CD4-positive, CD25-positive, alpha-beta regulatory T cell (primary cell): ENCODE results near the gene POLR2J. TPM values are rescaled to one million over a fixed set of nuclear protein-coding genes. Genes with fewer than 3 reads are reported as not detected.
A peak's percentile ranks its signal among the peaks of the same experiment; 100 is the strongest.
"Not testable (repeated sequence)": the region's sequence is repeated elsewhere in the genome, so short reads cannot be mapped to it uniquely, and the experiment has no call there.

ENCODE experiments used
- ATAC-seq, 2 donors: fragments of 150-1000 bp; cut with Tn5 transposase; one replicate each; pipeline ENCODE4 v1.10.0; 2021; ENCODE audit warnings: low read depth in 2 of 2, moderate number of reproducible peaks in 2 of 2, moderate library complexity in 1 of 2
- DNase-seq, 3 donors: peaks; one replicate each; pipeline versions ENCODE4 v3.0.0 to v3.0.0-alpha.2; 2012 to 2022; ENCODE audit warnings: mixed read lengths in 1 of 3
- H3K27ac ChIP-seq: one replicate; pipeline ENCODE4 v1.7.0; 2013; ENCODE audit warnings: mild to moderate bottlenecking, low read length; ENCODE audit not compliant: insufficient read depth, poor library complexity, severe bottlenecking
- H3K27me3 ChIP-seq: one replicate; pipeline ENCODE4 v1.7.0; 2013; ENCODE audit warnings: low read length; ENCODE audit not compliant: control insufficient read depth, insufficient read depth
- H3K36me3 ChIP-seq: one replicate; pipeline ENCODE4 v1.7.0; 2013; ENCODE audit warnings: mild to moderate bottlenecking, low read length, moderate library complexity; ENCODE audit not compliant: control insufficient read depth, insufficient read depth
- H3K4me1 ChIP-seq: 2 replicates; pipeline ENCODE4 v1.7.0; 2013; ENCODE audit warnings: mild to moderate bottlenecking, low read length; ENCODE audit not compliant: insufficient read depth, control insufficient read depth, poor library complexity, severe bottlenecking
- H3K4me3 ChIP-seq: one replicate; pipeline ENCODE4 v1.7.0; 2013; ENCODE audit warnings: low read depth, mild to moderate bottlenecking, low read length, moderate library complexity
- H3K9me3 ChIP-seq, 2 experiments: 1 replicate in 1 of 2; 2 replicates in 1 of 2; pipeline ENCODE4 v1.7.0; 2013; ENCODE audit warnings: low read length in 2 of 2, mild to moderate bottlenecking in 1 of 2, moderate library complexity in 1 of 2; ENCODE audit not compliant: control insufficient read depth in 2 of 2
- H3K27ac Mint-ChIP-seq, 3 donors: one replicate each; pipeline ENCODE4 v1.8.0; 2020 to 2022; ENCODE audit warnings: mild to moderate bottlenecking in 3 of 3, mixed read lengths in 3 of 3, moderate library complexity in 2 of 3
- H3K27me3 Mint-ChIP-seq: one replicate; pipeline ENCODE4 v1.8.0; 2022; ENCODE audit warnings: mild to moderate bottlenecking, mixed read lengths
- H3K36me3 Mint-ChIP-seq: one replicate; pipeline ENCODE4 v1.8.0; 2020; ENCODE audit warnings: mixed read lengths
- H3K4me1 Mint-ChIP-seq, 4 donors: one replicate each; pipeline ENCODE4 v1.8.0; 2020 to 2022; ENCODE audit warnings: mixed read lengths in 4 of 4, mild to moderate bottlenecking in 1 of 4
- H3K4me3 Mint-ChIP-seq, 4 donors: one replicate each; pipeline ENCODE4 v1.8.0; 2020 to 2022; ENCODE audit warnings: mild to moderate bottlenecking in 4 of 4, mixed read lengths in 4 of 4, moderate library complexity in 3 of 4
- H3K9me3 Mint-ChIP-seq, 7 donors: one replicate each; pipeline ENCODE4 v1.8.0; 2020 to 2022; ENCODE audit warnings: mixed read lengths in 7 of 7, mild to moderate bottlenecking in 3 of 7, moderate library complexity in 2 of 7
- polyA plus RNA-seq, 4 donors: library from polyadenylated mRNA; unstranded; fragments of 300-500 nt; fragmentation: Illumina TruSeq; gene quantifications; one replicate each; pipeline ENCODE4 v1.2.3, GENCODE V29; 2021
- total RNA-seq: library from RNA; stranded (reverse); gene quantifications from one replicate; pipeline ENCODE4 v1.2.3, GENCODE V29; 2022

The POLR2J gene
- total and polyA plus RNA-seq, 5 donors from 2014 or later: 39.1 to 109 (median 104) TPM

DNA sequence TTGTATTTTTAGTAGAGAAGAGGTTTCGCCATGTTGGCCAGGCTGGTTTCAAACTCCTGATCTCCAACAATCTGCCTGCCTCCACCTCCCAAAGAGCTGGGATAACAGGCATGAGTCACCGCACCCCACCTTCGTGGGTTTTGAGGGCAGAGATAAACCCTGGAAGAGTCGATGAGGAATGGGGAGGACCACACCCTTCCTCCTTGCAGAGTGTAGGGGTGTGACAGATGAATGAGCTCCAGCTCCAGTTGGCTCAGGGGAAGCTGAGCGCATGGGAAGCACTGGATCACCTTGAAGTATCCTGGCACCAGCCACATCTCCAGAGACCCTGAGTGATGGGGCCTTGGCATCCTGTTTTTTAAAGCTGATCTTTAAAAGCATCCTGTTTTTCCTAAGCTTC, 5.6 kb upstream of the POLR2J start:
- not testable (repeated sequence) for H3K36me3 Mint-ChIP-seq, H3K4me1 Mint-ChIP-seq, H3K9me3 ChIP-seq, H3K36me3 ChIP-seq, H3K9me3 Mint-ChIP-seq, H3K4me3 Mint-ChIP-seq, ATAC-seq, H3K4me1 ChIP-seq, H3K27ac ChIP-seq, H3K27me3 ChIP-seq, H3K27ac Mint-ChIP-seq, H3K4me3 ChIP-seq, DNase-seq, H3K27me3 Mint-ChIP-seq

DNA sequence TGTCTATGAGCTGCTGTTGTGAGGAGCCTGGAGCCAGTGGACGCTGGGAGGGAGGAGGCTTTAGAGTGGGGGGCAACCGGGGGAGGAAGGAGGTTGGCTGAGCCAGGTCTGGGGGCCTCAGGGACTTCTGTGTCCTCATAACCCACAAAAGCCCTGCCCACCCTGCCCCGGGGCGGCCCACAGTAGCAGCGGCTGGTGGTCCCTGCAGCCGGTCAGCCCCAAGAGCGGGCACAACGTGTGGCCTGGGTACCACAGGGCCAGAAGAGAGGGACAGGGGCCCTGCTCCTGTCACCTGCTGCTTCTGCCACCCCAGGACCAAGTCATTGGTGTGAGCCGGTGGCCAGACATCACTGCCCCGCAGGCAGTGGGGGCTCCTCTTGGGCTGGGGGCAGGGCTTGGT, 3.2 kb upstream of the POLR2J start:
- not testable (repeated sequence) for H3K4me3 ChIP-seq, H3K36me3 Mint-ChIP-seq, H3K27ac ChIP-seq, H3K9me3 Mint-ChIP-seq, H3K27me3 ChIP-seq, H3K4me1 ChIP-seq, ATAC-seq, H3K4me1 Mint-ChIP-seq, H3K27ac Mint-ChIP-seq, H3K36me3 ChIP-seq, H3K27me3 Mint-ChIP-seq, H3K4me3 Mint-ChIP-seq, DNase-seq, H3K9me3 ChIP-seq

DNA sequence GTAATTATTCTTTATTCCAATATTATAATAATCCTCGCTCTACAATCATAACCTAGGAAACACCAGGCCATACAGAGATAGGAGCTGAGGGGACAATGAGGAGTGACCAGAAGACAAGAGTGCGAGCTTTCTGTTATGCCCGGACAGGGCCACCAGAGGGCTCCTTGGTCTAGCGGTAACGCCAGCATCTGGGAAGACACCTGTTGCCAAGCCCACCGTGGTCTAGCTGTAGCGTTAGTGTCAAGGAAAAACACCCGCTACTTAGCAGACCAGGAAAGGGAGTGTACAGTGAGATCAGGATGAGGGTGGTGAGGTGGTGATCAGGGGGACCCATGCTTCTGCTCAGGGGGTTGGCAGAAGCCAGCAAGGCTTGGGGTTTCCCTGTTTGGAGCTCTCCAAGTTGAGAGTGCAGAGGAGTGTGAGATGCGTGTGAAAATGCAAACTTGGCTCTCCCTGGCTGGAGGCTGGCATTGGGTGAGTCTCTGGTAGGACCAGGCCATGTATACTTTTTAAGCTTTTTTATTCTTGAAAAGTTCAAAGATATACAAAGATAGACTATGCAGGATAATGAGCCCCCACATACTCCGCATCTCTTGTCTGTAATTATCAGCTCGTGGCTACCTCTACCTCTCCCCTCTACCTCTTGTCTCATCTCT, 1.4 kb upstream of the POLR2J start:
- not testable (repeated sequence) for ATAC-seq, H3K27ac ChIP-seq, H3K36me3 Mint-ChIP-seq, H3K9me3 Mint-ChIP-seq, H3K4me1 Mint-ChIP-seq, DNase-seq, H3K4me3 ChIP-seq, H3K9me3 ChIP-seq, H3K27me3 Mint-ChIP-seq, H3K36me3 ChIP-seq, H3K4me1 ChIP-seq, H3K4me3 Mint-ChIP-seq, H3K27me3 ChIP-seq
- H3K27ac Mint-ChIP-seq: peak overlapping the region in 1 of 3 donors; percentile 96

DNA sequence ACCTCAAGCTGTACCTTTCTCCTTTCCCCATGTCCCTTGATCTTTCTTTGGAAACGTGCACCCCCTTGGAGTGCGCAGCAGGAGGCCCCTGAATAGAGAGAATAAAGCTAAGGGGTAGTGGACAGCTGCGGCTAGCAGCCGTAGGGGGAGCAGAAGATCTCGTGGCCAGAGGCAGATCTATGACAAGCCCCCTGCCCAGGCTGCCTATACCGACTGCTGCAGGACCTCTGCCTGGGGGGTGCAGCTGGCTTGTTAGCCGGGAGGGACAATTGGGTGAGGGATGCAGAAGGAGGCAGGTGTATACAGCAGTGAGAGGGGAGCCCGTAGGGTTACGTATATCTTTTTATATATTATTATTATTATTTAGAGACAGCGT, 475 bp upstream of the POLR2J start:
- H3K27me3 ChIP-seq, H3K27ac ChIP-seq, H3K27ac Mint-ChIP-seq, H3K36me3 ChIP-seq, H3K4me3 ChIP-seq, DNase-seq, H3K27me3 Mint-ChIP-seq, H3K9me3 ChIP-seq, H3K9me3 Mint-ChIP-seq, H3K36me3 Mint-ChIP-seq, H3K4me1 ChIP-seq, H3K4me1 Mint-ChIP-seq: not testable (repeated sequence)
- H3K4me3 Mint-ChIP-seq: peak overlapping the region in 1 of 4 donors; percentile 98
- peak in 1 of 2 donors; percentile 5 for ATAC-seq

DNA sequence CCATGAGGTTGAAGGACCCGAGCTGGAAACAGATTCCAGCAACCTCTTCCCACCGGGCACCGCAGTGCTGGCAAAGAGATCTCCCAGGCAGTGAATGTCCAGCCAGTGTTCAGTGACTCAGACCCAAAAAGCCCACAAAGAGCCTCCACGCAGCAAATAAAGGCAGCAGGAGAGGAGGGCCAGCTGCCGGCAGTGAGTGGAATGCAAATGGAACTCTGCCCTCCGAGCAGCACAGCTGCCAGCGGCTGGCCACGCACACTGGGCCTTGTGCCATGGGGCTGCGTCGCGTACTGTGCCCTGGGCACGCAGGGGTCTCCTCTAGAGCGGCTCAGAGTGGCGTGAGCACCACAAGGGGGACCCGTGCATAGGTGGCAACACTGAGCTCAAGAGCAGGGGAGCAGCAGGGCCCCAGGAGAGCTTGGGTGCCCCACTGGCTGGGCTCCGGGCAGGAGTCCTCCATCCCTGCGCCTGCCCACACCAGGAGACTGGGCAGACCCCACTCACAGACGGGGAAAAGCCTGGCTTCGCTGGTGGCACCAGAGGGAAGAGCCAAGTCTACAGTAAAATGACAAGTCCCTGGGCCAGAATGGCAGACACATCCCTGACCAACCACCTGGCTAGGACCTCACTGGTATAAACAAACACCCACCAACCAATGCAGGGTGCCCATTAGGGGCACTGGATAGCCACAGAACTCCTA, 3.8 kb downstream of the POLR2J start:
- not testable (repeated sequence) for H3K9me3 Mint-ChIP-seq, ATAC-seq, H3K4me3 ChIP-seq, H3K27me3 Mint-ChIP-seq, DNase-seq, H3K27me3 ChIP-seq, H3K27ac ChIP-seq, H3K9me3 ChIP-seq, H3K4me3 Mint-ChIP-seq, H3K4me1 ChIP-seq, H3K36me3 Mint-ChIP-seq, H3K4me1 Mint-ChIP-seq, H3K27ac Mint-ChIP-seq
- peaks cover 17% of the 10 kb centered on the region for H3K36me3 ChIP-seq

DNA sequence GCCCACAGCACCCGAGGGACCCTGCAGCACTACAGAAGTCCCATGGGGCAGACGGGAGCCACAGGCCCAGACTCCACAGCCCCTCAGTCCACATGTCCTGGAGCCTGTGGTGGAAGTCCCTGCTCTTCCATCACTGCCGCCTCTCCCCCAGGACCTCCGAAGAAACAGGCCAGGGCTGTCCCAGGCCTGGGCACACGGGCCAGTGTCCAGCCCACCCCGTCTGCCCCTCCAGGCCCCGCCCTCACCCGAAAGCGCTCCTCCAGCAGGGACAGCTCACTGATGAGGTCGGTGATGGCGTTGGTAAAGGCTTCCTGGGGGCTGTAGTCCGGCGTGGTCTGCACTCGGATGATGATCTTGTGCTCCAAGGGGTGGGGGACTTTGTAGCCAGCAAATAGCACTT, 4.6 kb downstream of the POLR2J start:
- DNase-seq, ATAC-seq, H3K27me3 Mint-ChIP-seq, H3K4me3 Mint-ChIP-seq, H3K4me1 ChIP-seq, H3K36me3 Mint-ChIP-seq, H3K27ac Mint-ChIP-seq, H3K27me3 ChIP-seq, H3K9me3 Mint-ChIP-seq, H3K27ac ChIP-seq, H3K9me3 ChIP-seq, H3K4me3 ChIP-seq, H3K4me1 Mint-ChIP-seq: not testable (repeated sequence)
- peaks cover 17% of the 10 kb centered on the region for H3K36me3 ChIP-seq

DNA sequence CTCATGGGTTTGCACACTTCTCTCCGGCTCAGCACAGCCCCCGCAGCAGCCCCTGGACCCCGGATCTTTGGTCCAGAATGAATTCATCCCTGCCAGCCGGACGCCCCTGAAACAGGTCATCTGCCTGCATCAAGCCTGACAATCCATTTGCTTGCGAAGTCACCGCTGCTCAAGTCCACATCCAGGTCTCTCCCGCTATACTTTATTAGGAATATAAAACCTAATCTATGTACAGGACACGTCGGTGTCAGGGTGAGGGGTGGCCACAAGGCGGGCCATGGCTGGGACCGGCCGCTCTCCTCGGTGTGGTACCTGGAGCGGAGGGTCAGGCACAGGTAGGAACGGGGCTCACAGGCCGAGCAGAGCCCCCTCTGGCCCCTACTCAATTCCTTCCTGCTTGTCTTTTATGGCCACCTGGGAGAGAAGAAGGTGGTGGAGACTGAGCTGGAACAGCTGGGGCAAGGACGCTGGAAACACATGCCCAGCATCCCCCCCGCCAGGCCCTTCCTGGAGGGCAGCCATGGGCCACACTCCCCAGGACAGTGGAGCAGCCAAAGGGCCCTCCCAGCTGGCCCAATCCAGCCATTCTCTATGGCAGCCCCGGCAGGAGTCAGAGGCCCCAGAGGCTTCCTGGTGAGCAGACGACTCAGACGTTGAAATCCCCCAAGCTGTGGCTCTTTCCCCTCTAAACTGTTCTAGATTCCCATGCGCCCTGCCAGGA, 5.3 kb downstream of the POLR2J start:
- no peaks in the 10 kb centered on the region for H3K9me3 Mint-ChIP-seq
- Histone ChIP-seq H3K27ac (no peak overlapping the region), H3K4me1 (no peaks in the 10 kb centered on the region), H3K4me3 (no peak overlapping the region), H3K27me3 (no peaks in the 10 kb centered on the region), H3K9me3 (no peaks in the 10 kb centered on the region), H3K36me3 (peaks cover 17% of the 10 kb centered on the region)
- no peak overlapping the region for H3K27ac Mint-ChIP-seq
- H3K27me3 Mint-ChIP-seq: no peaks in the 10 kb centered on the region
- no peak for ATAC-seq
- DNase-seq: no peak
- H3K36me3 Mint-ChIP-seq: no peaks in the 10 kb centered on the region
- H3K4me3 Mint-ChIP-seq: peak overlapping the region in 2 of 4 donors; percentile 71 to 78
- H3K4me1 Mint-ChIP-seq: peaks cover 0 to 3% (median under 1%) of the 10 kb centered on the region in 4 donors
